ENCODE data around the gene NALCN.

- TF ChIP-seq EP300 (IDR thresholded peaks at IDR 0.05; ENCODE audit: borderline replicate concordance) = no peak
- TF ChIP-seq CEBPB (IDR thresholded peaks at IDR 0.05) = no peak
- no peak for TF ChIP-seq RAD21 (IDR thresholded peaks at IDR 0.05; ENCODE audit: low read depth)
- TF ChIP-seq CREB1 (IDR thresholded peaks at IDR 0.05; ENCODE audit: low read depth) = no peak
- no peak for TF ChIP-seq TAF1 (IDR thresholded peaks at IDR 0.05; ENCODE audit: low read depth)
- no peak for TF ChIP-seq NFIC (IDR thresholded peaks at IDR 0.05)
Observed at GRCh38 chr13:101026736-101027398, 389.4 kb downstream of the NALCN start.

Data from Ishikawa (cell line).